ENCODE measurements around the gene UBE2G2.

DNA sequence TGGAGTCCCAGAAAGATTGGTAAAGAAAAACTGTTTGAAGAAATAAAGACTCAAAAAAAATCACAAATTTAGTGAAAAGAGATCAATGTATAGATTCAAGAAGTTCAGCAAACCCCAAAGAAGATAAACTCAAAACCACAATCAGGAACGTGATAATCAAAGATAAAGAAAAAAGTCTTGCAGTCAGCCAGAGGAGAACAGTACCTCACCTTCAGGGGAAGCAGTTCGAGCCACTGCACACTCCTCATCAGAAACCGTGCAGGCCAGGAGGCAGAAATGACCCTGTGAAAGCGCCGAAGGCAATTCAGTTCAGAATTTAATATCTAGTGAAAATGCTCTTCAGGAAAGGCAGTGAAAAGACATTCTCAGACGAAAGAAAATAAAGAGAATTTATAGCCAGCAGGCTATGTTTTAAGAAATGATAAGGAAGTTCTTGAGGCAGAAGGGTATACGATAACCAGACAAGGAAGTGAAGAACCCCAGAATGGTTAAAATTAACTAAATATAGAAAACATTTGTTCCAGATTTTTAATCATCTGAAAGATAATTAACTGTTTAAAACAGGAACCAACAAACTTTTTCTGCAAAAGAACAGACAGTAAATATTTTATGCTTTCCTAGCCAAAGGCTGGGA, 29.7 kb upstream of the UBE2G2 start:
- no peak for TF ChIP-seq ZNF274 (IDR thresholded peaks at IDR 0.05; ENCODE audit: low read depth, low read length)
- no peak for TF ChIP-seq YY1 (IDR thresholded peaks at IDR 0.05; ENCODE audit: insufficient read depth, insufficient read length)

Measured in NT2/D1 (cell line).